Upper lobe of left lung (tissue), 4 donors: ENCODE data around the gene OIT3.

Experiments
- CTCF ChIP-seq, 6 experiments: fragments of 450-650 bp in 4 of 6; fragments of 200-600 bp in 2 of 6; sonication (generic) in 2 of 6; IDR thresholded peaks; one replicate each; pipeline ENCODE4 v1.5.1; 2016 to 2019; ENCODE audit warnings: antibody characterized with exemption in 6 of 6
- POLR2A ChIP-seq, 4 donors: fragments of 450-650 bp; IDR thresholded peaks; one replicate each; pipeline ENCODE4 v1.5.1; 2016 to 2017; ENCODE audit warnings: antibody characterized with exemption in 4 of 4, mild to moderate bottlenecking in 2 of 4
- POLR2AphosphoS5 ChIP-seq, 2 donors: sonication (generic); formaldehyde crosslinking; IDR thresholded peaks; one replicate each; pipeline ENCODE4 v1.5.1; 2017; ENCODE audit warnings: antibody characterized with exemption in 2 of 2

GRCh38 chr10:72954230-72954595 lies 60.7 kb downstream of the OIT3 start:
- TF ChIP-seq CTCF (IDR thresholded peaks at IDR 0.05): no peak
- TF ChIP-seq POLR2A (IDR thresholded peaks at IDR 0.05): no peak
- no peak for TF ChIP-seq POLR2AphosphoS5 (IDR thresholded peaks at IDR 0.05)
